ENCODE data around the gene FN3K. TPM values are rescaled to one million over a fixed set of nuclear protein-coding genes. Genes with fewer than 3 reads are reported as not detected.

FN3K gene
- total and polyA plus RNA-seq, 2 of the 13 experiments (the other 11 are each of a cell fraction or from before 2014, with no cell fraction given), result 3.5 to 12.2 TPM

DNA sequence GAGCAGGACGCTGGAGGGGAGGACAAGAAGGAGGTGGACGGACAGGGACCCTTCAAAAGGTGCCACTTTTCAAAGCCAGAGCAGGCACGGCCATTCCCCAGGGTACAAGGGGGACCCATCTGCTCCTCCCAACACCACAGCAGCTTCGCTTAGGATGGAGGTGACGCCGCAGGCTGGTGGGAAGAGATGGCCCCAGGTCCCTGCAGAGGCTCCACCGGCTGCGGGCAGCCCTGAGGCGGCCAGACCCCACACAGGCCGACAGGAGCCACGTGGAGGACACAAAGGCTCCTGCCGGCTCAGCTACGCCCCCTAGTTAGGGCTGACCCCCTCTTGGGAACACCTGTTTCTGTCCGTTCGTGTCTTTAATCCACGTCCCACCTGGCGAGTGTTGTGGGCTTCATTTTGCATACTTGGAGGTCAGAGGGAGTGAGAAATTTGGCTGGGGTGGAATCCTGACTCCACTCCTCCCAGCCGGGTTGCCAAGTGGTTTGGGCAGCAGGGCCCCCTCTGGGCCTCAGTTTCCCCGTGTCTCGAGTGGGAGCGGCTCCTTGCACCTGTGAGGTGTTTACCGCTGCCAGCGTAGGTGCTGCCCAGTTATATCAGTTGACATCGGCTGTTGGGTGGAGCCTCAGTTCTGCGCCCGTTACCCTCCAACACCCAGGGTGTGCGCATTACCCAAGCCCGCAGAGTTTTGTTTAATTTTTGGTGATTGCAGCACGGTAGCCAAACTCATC is 24.7 kb upstream of the FN3K start:
- peaks cover 5 to 21% of the 10 kb centered on the region in 2 experiments; a peak in 3 of 5 replicates for H3K27me3 ChIP-seq (ENCODE audit: control insufficient read depth in 1 of 2, insufficient read depth in 2 of 2, low read length in 2 of 2)
- in situ Hi-C loops (cut with HindIII; ENCODE audit: extremely low pct_ligation_motif_present, low pct_unique_long_range_greater_than_20kb) (no loop called here), intact Hi-C loops (cut with micrococcal nuclease; ENCODE audit: unreplicated experiment) (loop anchor here (2.0 kb wide), 1 partner anchor 32 kb away; no protein-coding TSS in a partner anchor)
- FAIRE-seq (no peak), ATAC-seq (peak; percentile 13), DNase-seq (ENCODE audit: low spot score) (no peak)
- H3K4me3 ChIP-seq (replicated peaks in 1 of 3; ENCODE audit: insufficient read depth in 1 of 3, low read depth in 2 of 3, low read length in 3 of 3), result peak overlapping the region in 1 of 3 experiments; percentile 20; a peak in 1 of 6 replicates
- 47% methylated on average over 25 of the region's 29 CpGs for WGBS (ENCODE audit: low lambda C conversion rate)
- H4K20me1 ChIP-seq (ENCODE audit: insufficient read depth, low read length), result no peaks in the 10 kb centered on the region
- ChIA-PET CTCF (ENCODE audit: low intra/inter-chr PET ratio, low total read pairs) (interaction anchor here (0.8 to 2.3 kb wide), 3 partner anchors 42 to 65 kb away, joined by 3 to 10 read pairs (median 7); no protein-coding TSS in a partner anchor), POLR2A (interaction anchor here (0.9 kb wide), 1 partner anchor 28 kb away, joined by 4 read pairs; no protein-coding TSS in a partner anchor)
- no peak overlapping the region for H3K27ac ChIP-seq (ENCODE audit: extremely low read length, insufficient read depth, low read length)
- H3K4me1 ChIP-seq (ENCODE audit: insufficient read depth, low read length), result peaks cover 57% of the 10 kb centered on the region
- no peaks in the 10 kb centered on the region for H3K36me3 ChIP-seq (replicated peaks in 1 of 2; ENCODE audit: control insufficient read depth in 1 of 2, insufficient read depth in 2 of 2, low read length in 2 of 2)
- no peak overlapping the region for H2AFZ ChIP-seq (ENCODE audit: low read length)
- H3K4me2 ChIP-seq (ENCODE audit: low read depth, low read length), result peak overlapping the region; percentile 41
- no TSS peak for BruUV-seq (replicated peaks)
- no peaks in the 10 kb centered on the region for H3K79me2 ChIP-seq (ENCODE audit: insufficient read depth, low read length)
- H3K9ac ChIP-seq (ENCODE audit: insufficient read depth, low read depth, low read length), result no peak overlapping the region
- no peaks in the 10 kb centered on the region for H3K9me3 ChIP-seq (ENCODE audit: low read length)
- TF ChIP-seq RAD21 (CRISPR knock-in tag; IDR thresholded peaks at IDR 0.05) (peak; percentile 15; the same call in 1 of the 2 replicates), STAG1 (CRISPR knock-in tag; IDR thresholded peaks at IDR 0.05) (peak; percentile 56), PTBP1 (IDR thresholded peaks at IDR 0.05; ENCODE audit: low read depth, low read length, poor library complexity, severe bottlenecking) (no peak), CEBPB (IDR thresholded peaks at IDR 0.05; ENCODE audit: borderline replicate concordance, low read depth, low read length) (no peak), MAFG (CRISPR knock-in tag; IDR thresholded peaks at IDR 0.05) (no peak), SAFB2 (CRISPR knock-in tag; IDR thresholded peaks at IDR 0.05; ENCODE audit: borderline replicate concordance, low read depth) (no peak), IKZF1 (IDR thresholded peaks at IDR 0.05) (no peak), RNF2 (conservative IDR thresholded peaks at IDR 0.05; ENCODE audit: low read depth) (no peak), TBX2 (CRISPR knock-in tag; IDR thresholded peaks at IDR 0.05; ENCODE audit: borderline replicate concordance) (no peak), ZBTB3 (CRISPR knock-in tag; IDR thresholded peaks at IDR 0.05; ENCODE audit: borderline replicate concordance, low read depth) (no peak), ZNF18 (CRISPR knock-in tag; IDR thresholded peaks at IDR 0.05; ENCODE audit: insufficient replicate concordance) (no peak), GLMP (CRISPR knock-in tag; IDR thresholded peaks at IDR 0.05; ENCODE audit: borderline replicate concordance) (no peak), GMEB1 (CRISPR knock-in tag; IDR thresholded peaks at IDR 0.05; ENCODE audit: borderline replicate concordance) (no peak), EED (CRISPR knock-in tag; IDR thresholded peaks at IDR 0.05) (0 out of 2 replicates have a peak, but pooled peaks have one; percentile 66), MED13 (CRISPR knock-in tag; IDR thresholded peaks at IDR 0.05) (0 out of 2 replicates have a peak, but pooled peaks have one; percentile 36), HNRNPH1 (optimal IDR thresholded peaks at IDR 0.05; ENCODE audit: low read depth, low read length) (no peak), FOXK2 (IDR thresholded peaks at IDR 0.05) (no peak)
- TF ChIP-seq, protein P1, sequence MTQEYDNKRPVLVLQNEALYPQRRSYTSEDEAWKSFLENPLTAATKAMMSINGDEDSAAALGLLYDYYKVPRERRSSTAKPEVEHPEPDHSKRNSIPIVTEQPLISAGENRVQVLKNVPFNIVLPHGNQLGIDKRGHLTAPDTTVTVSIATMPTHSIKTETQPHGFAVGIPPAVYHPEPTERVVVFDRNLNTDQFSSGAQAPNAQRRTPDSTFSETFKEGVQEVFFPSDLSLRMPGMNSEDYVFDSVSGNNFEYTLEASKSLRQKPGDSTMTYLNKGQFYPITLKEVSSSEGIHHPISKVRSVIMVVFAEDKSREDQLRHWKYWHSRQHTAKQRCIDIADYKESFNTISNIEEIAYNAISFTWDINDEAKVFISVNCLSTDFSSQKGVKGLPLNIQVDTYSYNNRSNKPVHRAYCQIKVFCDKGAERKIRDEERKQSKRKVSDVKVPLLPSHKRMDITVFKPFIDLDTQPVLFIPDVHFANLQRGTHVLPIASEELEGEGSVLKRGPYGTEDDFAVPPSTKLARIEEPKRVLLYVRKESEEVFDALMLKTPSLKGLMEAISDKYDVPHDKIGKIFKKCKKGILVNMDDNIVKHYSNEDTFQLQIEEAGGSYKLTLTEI (CRISPR knock-in tag; conservative IDR thresholded peaks at IDR 0.05), result no peak
